GM23338 (cell line): ENCODE measurements around the gene HPX.

Experiments
- CREB1 ChIP-seq: fragments of 250-450 bp; sonication (Bioruptor Pico); IDR thresholded peaks from 2 replicates; pipeline ENCODE4 v1.5.0; 2020; ENCODE audit warnings: low read depth, mild to moderate bottlenecking, moderate library complexity
- CTCF ChIP-seq, 2 experiments: fragments of 200-600 bp in 1 of 2; sonication (generic) in 1 of 2; conservative IDR thresholded peaks; 2 replicates each; pipeline versions ENCODE4 v1.5.1 to v1.6.1; 2016 to 2017; ENCODE audit warnings: antibody characterized with exemption in 2 of 2, low read depth in 2 of 2, mild to moderate bottlenecking in 2 of 2, moderate library complexity in 1 of 2
- ETS1 ChIP-seq: IDR thresholded peaks from 2 replicates; pipeline ENCODE4 v1.6.1; 2016; ENCODE audit warnings: antibody characterized with exemption
- EZH2 ChIP-seq: fragments of 200-600 bp; sonication (generic); IDR thresholded peaks from one replicate; pipeline ENCODE4 v1.8.0; 2017; ENCODE audit warnings: antibody characterized with exemption, mild to moderate bottlenecking, low read depth; ENCODE audit not compliant: unreplicated experiment
- EZH2phosphoT487 ChIP-seq: fragments of 200-600 bp; sonication (generic); IDR thresholded peaks from one replicate; pipeline ENCODE4 v1.8.1; 2018; ENCODE audit warnings: antibody characterized with exemption; ENCODE audit not compliant: unreplicated experiment
- JUNB ChIP-seq: IDR thresholded peaks from one replicate; pipeline ENCODE4 v1.6.1; 2016; ENCODE audit warnings: antibody characterized with exemption; ENCODE audit not compliant: unreplicated experiment
- NANOG ChIP-seq: IDR thresholded peaks from 2 replicates; pipeline ENCODE4 v1.6.1; 2016; ENCODE audit warnings: antibody characterized with exemption, borderline replicate concordance
- POLR2AphosphoS5 ChIP-seq: IDR thresholded peaks from 2 replicates; pipeline ENCODE4 v1.6.1; 2016; ENCODE audit warnings: antibody characterized with exemption, low read depth
- REST ChIP-seq: IDR thresholded peaks from one replicate; pipeline ENCODE4 v1.6.1; 2018; ENCODE audit warnings: antibody characterized with exemption; ENCODE audit not compliant: unreplicated experiment
- STAT1 ChIP-seq: IDR thresholded peaks from one replicate; pipeline ENCODE4 v1.6.1; 2016; ENCODE audit warnings: antibody characterized with exemption; ENCODE audit not compliant: unreplicated experiment
- ZNF114 ChIP-seq: fragments of 250-450 bp; sonication (Bioruptor Pico); IDR thresholded peaks from 2 replicates; pipeline ENCODE4 v1.5.0; 2020; ENCODE audit warnings: mild to moderate bottlenecking, moderate library complexity
- ZNF331 ChIP-seq: fragments of 250-450 bp; sonication (Bioruptor Pico); IDR thresholded peaks from 2 replicates; pipeline ENCODE4 v1.5.0; 2020; ENCODE audit warnings: low read depth, mild to moderate bottlenecking, moderate library complexity

GRCh38 chr11:6475936-6476335 is 35.1 kb upstream of the HPX start:
- TF ChIP-seq EZH2 (no peak), CTCF (conservative IDR thresholded peaks at IDR 0.05; ENCODE audit: low read depth in 2 of 2) (peak; percentile 38 to 64; a peak in 3 of 4 replicates), EZH2phosphoT487 (no peak), REST (no peak), ZNF114 (CRISPR knock-in tag) (no peak), POLR2AphosphoS5 (no peak), JUNB (no peak), ETS1 (no peak), CREB1 (no peak), STAT1 (no peak), ZNF331 (CRISPR knock-in tag) (no peak), NANOG (no peak)
